Epithelial cell of proximal tubule (primary cell): ENCODE data around the gene FGF19. TPM values are rescaled to one million over a fixed set of nuclear protein-coding genes. Genes with fewer than 3 reads are reported as not detected.
A peak's percentile ranks its signal among the peaks of the same experiment; 100 is the strongest.

Experiments used
- DNase-seq: peaks from one replicate; pipeline ENCODE4 v3.0.0-alpha.2; 2011; ENCODE audit warnings: low read depth
- H3K4me3 ChIP-seq: 2 replicates; pipeline ENCODE4 v1.5.1; 2011; ENCODE audit warnings: low read depth, mild to moderate bottlenecking, low read length
- total RNA-seq: library from RNA; depleted of rRNA; stranded (reverse); fragments of >200 nt; gene quantifications from 2 replicates; pipeline ENCODE4 v1.2.3, GENCODE V29; 2015
- TF ChIP-seq, protein P1 (sequence below): conservative IDR thresholded peaks from 2 replicates; pipeline ENCODE4 v1.5.1; 2012; ENCODE audit warnings: low read depth, mild to moderate bottlenecking, low read length

Gene FGF19
- total RNA-seq, 1 donor from 2014 or later, result not detected

GRCh38 chr11:69671734-69672465, 31.9 kb downstream of the FGF19 start:
- no peak for DNase-seq
- TF ChIP-seq, protein P1, sequence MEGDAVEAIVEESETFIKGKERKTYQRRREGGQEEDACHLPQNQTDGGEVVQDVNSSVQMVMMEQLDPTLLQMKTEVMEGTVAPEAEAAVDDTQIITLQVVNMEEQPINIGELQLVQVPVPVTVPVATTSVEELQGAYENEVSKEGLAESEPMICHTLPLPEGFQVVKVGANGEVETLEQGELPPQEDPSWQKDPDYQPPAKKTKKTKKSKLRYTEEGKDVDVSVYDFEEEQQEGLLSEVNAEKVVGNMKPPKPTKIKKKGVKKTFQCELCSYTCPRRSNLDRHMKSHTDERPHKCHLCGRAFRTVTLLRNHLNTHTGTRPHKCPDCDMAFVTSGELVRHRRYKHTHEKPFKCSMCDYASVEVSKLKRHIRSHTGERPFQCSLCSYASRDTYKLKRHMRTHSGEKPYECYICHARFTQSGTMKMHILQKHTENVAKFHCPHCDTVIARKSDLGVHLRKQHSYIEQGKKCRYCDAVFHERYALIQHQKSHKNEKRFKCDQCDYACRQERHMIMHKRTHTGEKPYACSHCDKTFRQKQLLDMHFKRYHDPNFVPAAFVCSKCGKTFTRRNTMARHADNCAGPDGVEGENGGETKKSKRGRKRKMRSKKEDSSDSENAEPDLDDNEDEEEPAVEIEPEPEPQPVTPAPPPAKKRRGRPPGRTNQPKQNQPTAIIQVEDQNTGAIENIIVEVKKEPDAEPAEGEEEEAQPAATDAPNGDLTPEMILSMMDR, result no peak
- H3K4me3 ChIP-seq, result no peak overlapping the region

- TF ChIP-seq, protein P1, result peak; percentile 96
- DNase-seq, result no peak
- H3K4me3 ChIP-seq, result no peak overlapping the region
Observed at GRCh38 chr11:69670158-69670845, 33.5 kb downstream of the FGF19 start.

DNA sequence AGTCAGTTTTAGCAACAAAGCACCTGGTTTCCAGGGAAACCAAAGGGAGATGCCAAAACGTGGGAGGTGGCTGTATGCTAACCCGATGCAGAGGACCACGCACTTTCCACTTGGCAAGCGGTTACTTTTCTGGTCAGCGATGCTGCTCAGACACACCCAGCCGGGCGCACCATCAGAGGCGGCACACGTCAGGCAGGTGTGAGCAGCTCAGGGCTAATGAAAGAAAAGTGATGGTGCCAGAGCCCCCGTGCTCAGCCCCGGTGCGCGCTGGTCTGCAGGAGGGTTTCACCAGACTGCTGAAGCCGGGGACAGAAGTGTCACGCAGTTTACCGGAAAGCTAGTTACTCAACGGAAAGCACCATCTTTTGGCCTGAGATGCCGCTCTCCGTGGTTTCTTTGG, 34.3 kb downstream of the FGF19 start:
- H3K4me3 ChIP-seq, result no peak overlapping the region
- no peak for DNase-seq
- TF ChIP-seq, protein P1, result no peak

DNA sequence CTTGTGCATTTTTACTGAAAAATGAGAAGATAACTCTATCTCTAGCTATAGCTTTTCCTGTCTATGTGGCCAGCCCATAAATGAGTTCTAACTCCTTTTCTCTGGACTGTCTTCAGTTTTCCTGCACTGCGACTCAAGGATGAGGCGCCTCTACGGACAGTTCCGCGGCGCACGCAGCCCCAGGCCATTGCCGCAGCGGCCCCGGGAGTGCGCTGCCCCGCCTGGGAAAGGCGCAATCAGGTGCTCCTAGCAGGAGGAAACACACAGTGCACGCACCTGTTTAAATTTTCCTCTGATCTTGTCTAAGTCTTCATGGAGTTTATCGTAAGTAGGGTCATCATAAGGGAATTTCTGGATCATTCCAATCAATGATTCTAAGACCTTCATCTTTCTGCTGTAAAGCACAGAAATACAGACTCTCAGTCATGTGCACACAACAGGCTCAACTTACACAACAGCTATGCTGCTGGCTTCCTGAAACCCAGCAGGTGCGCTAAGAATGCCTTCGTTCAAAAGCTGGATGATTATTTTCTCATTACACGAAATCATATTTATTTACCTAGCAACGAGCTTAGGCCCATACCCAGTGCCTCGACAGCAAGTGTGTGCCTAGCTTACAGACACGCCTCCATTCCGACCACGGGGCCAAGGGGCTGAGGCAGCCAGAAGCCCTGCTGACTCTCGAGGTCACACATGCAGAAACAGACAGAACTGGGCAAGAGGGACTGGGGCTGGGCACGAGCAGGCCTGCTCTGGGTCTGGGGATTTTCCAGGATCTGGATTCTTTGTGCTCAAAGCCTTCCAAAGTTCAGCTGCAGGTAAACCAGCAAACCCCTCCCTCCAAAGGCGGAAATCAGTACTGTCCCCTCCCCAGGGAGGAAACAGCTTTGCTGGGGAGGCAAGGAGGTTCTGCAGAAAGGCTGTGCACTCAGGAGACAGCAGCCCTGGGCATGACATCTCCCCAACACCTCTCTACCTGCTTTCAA, 35.9 kb downstream of the FGF19 start:
- DNase-seq, result no peak
- H3K4me3 ChIP-seq, result no peak overlapping the region
- TF ChIP-seq, protein P1, result no peak

GRCh38 chr11:69666752-69667536, 36.9 kb downstream of the FGF19 start:
- no peak overlapping the region for H3K4me3 ChIP-seq
- TF ChIP-seq, protein P1, result no peak
- no peak for DNase-seq

DNA sequence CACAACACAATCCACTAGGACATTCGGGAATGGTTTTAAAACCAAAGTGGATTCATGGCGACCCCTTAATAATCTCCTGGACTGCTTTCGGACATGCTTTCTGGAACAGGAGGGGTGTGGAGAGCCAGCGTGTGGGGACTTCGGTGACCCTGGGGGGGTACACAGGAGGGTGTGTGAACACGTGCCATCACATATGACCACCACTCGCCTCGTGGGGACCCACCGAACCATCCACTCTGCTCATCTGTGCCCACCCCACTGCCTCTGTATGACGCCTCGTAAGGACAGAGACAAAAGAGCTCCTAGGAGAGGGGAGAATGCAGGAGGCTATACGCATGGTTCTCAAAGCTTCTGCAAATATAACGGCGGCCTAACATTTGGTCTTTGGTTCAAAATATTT, 37.6 kb downstream of the FGF19 start:
- no peak for DNase-seq
- TF ChIP-seq, protein P1, result no peak
- no peak overlapping the region for H3K4me3 ChIP-seq
